ENCODE measurements around the gene CBX5. TPM values are rescaled to one million over a fixed set of nuclear protein-coding genes. Genes with fewer than 3 reads are reported as not detected.

The CBX5 gene
- total RNA-seq, 4 donors from 2014 or later, result 20.9 to 38.8 (median 25.3) TPM

GRCh38 chr12:54299515-54300224, 19.7 kb upstream of the CBX5 start:
- no peak for TF ChIP-seq CTCF (IDR thresholded peaks at IDR 0.05)
- DNase-seq (ENCODE audit: low spot score), result no peak
- no peak for ATAC-seq (ENCODE audit: low FRiP score)

DNA sequence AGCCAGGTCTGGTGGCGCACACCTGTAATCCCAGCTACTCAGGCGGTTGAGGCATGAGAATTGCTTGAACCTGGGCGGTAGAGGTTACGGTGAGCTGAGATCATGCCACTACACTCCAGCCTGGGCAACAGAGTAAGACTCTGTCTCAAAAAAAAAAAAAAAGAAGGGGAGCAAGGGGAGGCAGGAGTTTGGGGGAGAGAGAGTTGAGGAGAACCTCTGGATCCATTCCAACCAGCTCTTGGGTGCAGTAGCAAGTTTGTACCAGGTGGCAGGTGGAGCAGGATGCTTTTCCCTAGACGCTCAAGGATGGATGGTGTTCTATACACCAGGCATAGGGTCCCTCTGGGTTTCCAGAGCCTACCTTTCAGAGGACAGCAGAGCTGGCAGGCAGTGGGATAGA, 19.0 kb upstream of the CBX5 start:
- no peak for TF ChIP-seq CTCF (IDR thresholded peaks at IDR 0.05)
- DNase-seq (ENCODE audit: low spot score) (no peak), ATAC-seq (ENCODE audit: low FRiP score) (no peak)

- DNase-seq (ENCODE audit: low spot score), result no peak
- no peak for TF ChIP-seq CTCF (IDR thresholded peaks at IDR 0.05)
- no peak for ATAC-seq (ENCODE audit: low FRiP score)
Observed at GRCh38 chr12:54296393-54297099, 16.6 kb upstream of the CBX5 start.

- DNase-seq (ENCODE audit: low spot score), result no peak
- no peak for ATAC-seq (ENCODE audit: low FRiP score)
- no peak for TF ChIP-seq CTCF (IDR thresholded peaks at IDR 0.05)
Observed at GRCh38 chr12:54294953-54295566, 15.1 kb upstream of the CBX5 start.

- ATAC-seq (ENCODE audit: low FRiP score), result peak; percentile 63
- peak in 2 of 3 donors; percentile 21 to 26 for TF ChIP-seq CTCF (IDR thresholded peaks at IDR 0.05)
- peak; percentile 48 for DNase-seq (ENCODE audit: low spot score)
Observed at GRCh38 chr12:54294152-54294952, 14.4 kb upstream of the CBX5 start.

GRCh38 chr12:54292931-54293241, 13.0 kb upstream of the CBX5 start:
- DNase-seq (ENCODE audit: low spot score) (no peak), ATAC-seq (ENCODE audit: low FRiP score) (no peak)
- TF ChIP-seq CTCF (IDR thresholded peaks at IDR 0.05), result no peak
